Mucosa of stomach (tissue), 1 donor: ENCODE results near the gene DTNA.
"Not testable (repeated sequence)": the region's sequence is repeated elsewhere in the genome, so short reads cannot be mapped to it uniquely, and the experiment has no call there.

Experiments used
- H3K27me3 ChIP-seq: one replicate; pipeline ENCODE4 v1.7.0; 2013; ENCODE audit warnings: mild to moderate bottlenecking, low read length; ENCODE audit not compliant: control insufficient read depth, insufficient read depth
- H3K36me3 ChIP-seq: one replicate; pipeline ENCODE4 v1.7.0; 2013; ENCODE audit warnings: low read length; ENCODE audit not compliant: control insufficient read depth, insufficient read depth
- H3K4me1 ChIP-seq: one replicate; pipeline ENCODE4 v1.7.0; 2013; ENCODE audit warnings: mild to moderate bottlenecking, low read length; ENCODE audit not compliant: control insufficient read depth, insufficient read depth
- H3K4me3 ChIP-seq: one replicate; pipeline ENCODE4 v1.7.0; 2013; ENCODE audit warnings: low read length
- H3K9ac ChIP-seq: one replicate; pipeline ENCODE4 v1.7.0; 2013; ENCODE audit warnings: mild to moderate bottlenecking, low read length, moderate library complexity
- H3K9me3 ChIP-seq: one replicate; pipeline ENCODE4 v1.7.0; 2013; ENCODE audit warnings: mild to moderate bottlenecking, low read length, moderate library complexity; ENCODE audit not compliant: control insufficient read depth
- donor health status: Pancreatic carcinoma.

Gene DTNA

GRCh38 chr18:34729264-34729663, 19.2 kb downstream of the DTNA start:
- no peak overlapping the region for H3K9ac ChIP-seq
- H3K4me1 ChIP-seq, result peaks cover 9% of the 10 kb centered on the region
- H3K27me3 ChIP-seq, result no peaks in the 10 kb centered on the region
- no peaks in the 10 kb centered on the region for H3K9me3 ChIP-seq
- H3K36me3 ChIP-seq, result no peaks in the 10 kb centered on the region
- no peak overlapping the region for H3K4me3 ChIP-seq

GRCh38 chr18:34729740-34730355, 19.8 kb downstream of the DTNA start:
- Histone ChIP-seq H3K4me1 (peaks cover 9% of the 10 kb centered on the region), H3K36me3 (no peaks in the 10 kb centered on the region), H3K9me3 (no peaks in the 10 kb centered on the region), H3K9ac (no peak overlapping the region), H3K27me3 (no peaks in the 10 kb centered on the region), H3K4me3 (no peak overlapping the region)

- H3K4me1 ChIP-seq, result peaks cover 9% of the 10 kb centered on the region
- no peaks in the 10 kb centered on the region for H3K9me3 ChIP-seq
- H3K4me3 ChIP-seq, result no peak overlapping the region
- no peaks in the 10 kb centered on the region for H3K36me3 ChIP-seq
- no peaks in the 10 kb centered on the region for H3K27me3 ChIP-seq
- no peak overlapping the region for H3K9ac ChIP-seq
These were observed 20.7 kb downstream of the DTNA start for GRCh38 chr18:34730774-34731173.

- Histone ChIP-seq H3K4me3 (no peak overlapping the region), H3K9me3 (no peaks in the 10 kb centered on the region), H3K36me3 (no peaks in the 10 kb centered on the region), H3K9ac (no peak overlapping the region), H3K4me1 (no peaks in the 10 kb centered on the region), H3K27me3 (no peaks in the 10 kb centered on the region)
These were observed 24.0 kb downstream of the DTNA start for GRCh38 chr18:34734056-34734455.

GRCh38 chr18:34734526-34734925, 24.4 kb downstream of the DTNA start:
- H3K4me3 ChIP-seq, H3K27me3 ChIP-seq, H3K4me1 ChIP-seq, H3K9ac ChIP-seq, H3K9me3 ChIP-seq, H3K36me3 ChIP-seq: not testable (repeated sequence)

GRCh38 chr18:34738175-34738894, 28.2 kb downstream of the DTNA start:
- no peaks in the 10 kb centered on the region for H3K9me3 ChIP-seq
- H3K36me3 ChIP-seq, result no peaks in the 10 kb centered on the region
- H3K4me1 ChIP-seq, result no peaks in the 10 kb centered on the region
- no peak overlapping the region for H3K9ac ChIP-seq
- H3K4me3 ChIP-seq, result no peak overlapping the region
- H3K27me3 ChIP-seq, result no peaks in the 10 kb centered on the region

GRCh38 chr18:34740101-34740500, 30.0 kb downstream of the DTNA start:
- no peak overlapping the region for H3K4me3 ChIP-seq
- H3K9me3 ChIP-seq, result no peaks in the 10 kb centered on the region
- no peak overlapping the region for H3K9ac ChIP-seq
- no peaks in the 10 kb centered on the region for H3K36me3 ChIP-seq
- no peaks in the 10 kb centered on the region for H3K4me1 ChIP-seq
- no peaks in the 10 kb centered on the region for H3K27me3 ChIP-seq

- Histone ChIP-seq H3K9me3 (no peaks in the 10 kb centered on the region), H3K4me3 (no peak overlapping the region), H3K4me1 (no peaks in the 10 kb centered on the region), H3K27me3 (no peaks in the 10 kb centered on the region), H3K36me3 (no peaks in the 10 kb centered on the region), H3K9ac (no peak overlapping the region)
These were observed 30.6 kb downstream of the DTNA start for GRCh38 chr18:34740724-34741123.

- Histone ChIP-seq H3K9ac (no peak overlapping the region), H3K9me3 (no peaks in the 10 kb centered on the region), H3K4me1 (no peaks in the 10 kb centered on the region), H3K4me3 (no peak overlapping the region), H3K36me3 (no peaks in the 10 kb centered on the region), H3K27me3 (no peaks in the 10 kb centered on the region)
These were observed 31.3 kb downstream of the DTNA start for GRCh38 chr18:34741401-34741800.

- Histone ChIP-seq H3K27me3 (no peaks in the 10 kb centered on the region), H3K9ac (no peak overlapping the region), H3K9me3 (no peaks in the 10 kb centered on the region), H3K4me3 (no peak overlapping the region), H3K4me1 (no peaks in the 10 kb centered on the region), H3K36me3 (no peaks in the 10 kb centered on the region)
These were observed 32.8 kb downstream of the DTNA start for GRCh38 chr18:34742891-34743341.

- Histone ChIP-seq H3K27me3 (no peaks in the 10 kb centered on the region), H3K4me1 (no peaks in the 10 kb centered on the region), H3K36me3 (no peaks in the 10 kb centered on the region), H3K9ac (no peak overlapping the region), H3K4me3 (no peak overlapping the region), H3K9me3 (no peaks in the 10 kb centered on the region)
These were observed 34.5 kb downstream of the DTNA start for GRCh38 chr18:34744569-34744968.

GRCh38 chr18:34746614-34747013, 36.5 kb downstream of the DTNA start:
- H3K9ac ChIP-seq, result no peak overlapping the region
- H3K27me3 ChIP-seq, result no peaks in the 10 kb centered on the region
- no peaks in the 10 kb centered on the region for H3K36me3 ChIP-seq
- H3K4me3 ChIP-seq, result no peak overlapping the region
- H3K4me1 ChIP-seq, result no peaks in the 10 kb centered on the region
- no peaks in the 10 kb centered on the region for H3K9me3 ChIP-seq
